T47D (cell line): Measurements from ENCODE around the gene INPP5A.

Experiments
- DNase-seq, 2 experiments: peaks; one replicate each; pipeline versions ENCODE4 v3.0.0 to v3.0.0-alpha.2; 2011 to 2012; ENCODE audit warnings: low read depth in 1 of 2, low spot score in 1 of 2
- JUND ChIP-seq: IDR thresholded peaks from 2 replicates; pipeline ENCODE4 v1.6.1; 2012; ENCODE audit warnings: low read depth
- in situ Hi-C: cut with HindIII; loops from 2 replicates; pipeline ENCODE4 v1.10.0; 2016; ENCODE audit warnings: low sequenced_read_pairs, low pct_unique_long_range_greater_than_20kb

INPP5A gene

GRCh38 chr10:132634241-132634946, 96.8 kb downstream of the INPP5A start:
- DNase-seq: no peak
- in situ Hi-C loops: no loop called here
- TF ChIP-seq JUND: no peak

- TF ChIP-seq JUND: no peak
- no peak for DNase-seq
- in situ Hi-C loops: no loop called here
Measured at GRCh38 chr10:132634947-132635271, 97.3 kb downstream of the INPP5A start.

GRCh38 chr10:132636358-132636757, 98.8 kb downstream of the INPP5A start:
- in situ Hi-C loops: no loop called here
- no peak for TF ChIP-seq JUND
- no peak for DNase-seq

- no peak for TF ChIP-seq JUND
- peak; percentile 61 to 77 for DNase-seq
- in situ Hi-C loops: no loop called here
Measured at GRCh38 chr10:132637477-132638129, 100.0 kb downstream of the INPP5A start.

GRCh38 chr10:132638130-132638515, 100.5 kb downstream of the INPP5A start:
- in situ Hi-C loops: no loop called here
- no peak for DNase-seq
- TF ChIP-seq JUND: no peak

GRCh38 chr10:132639470-132639869, 101.9 kb downstream of the INPP5A start:
- no peak for DNase-seq
- in situ Hi-C loops: no loop called here
- TF ChIP-seq JUND: no peak

- in situ Hi-C loops: no loop called here
- DNase-seq: no peak
- no peak for TF ChIP-seq JUND
Measured at GRCh38 chr10:132640326-132641125, 102.9 kb downstream of the INPP5A start.

- in situ Hi-C loops: no loop called here
- TF ChIP-seq JUND: no peak
- no peak for DNase-seq
Measured at GRCh38 chr10:132641401-132641800, 103.8 kb downstream of the INPP5A start.

- in situ Hi-C loops: no loop called here
- no peak for TF ChIP-seq JUND
- no peak for DNase-seq
Measured at GRCh38 chr10:132641966-132642731, 104.6 kb downstream of the INPP5A start.

- DNase-seq: no peak
- TF ChIP-seq JUND: no peak
- in situ Hi-C loops: no loop called here
Measured at GRCh38 chr10:132642732-132643008, 105.1 kb downstream of the INPP5A start.

- DNase-seq: no peak
- no peak for TF ChIP-seq JUND
- in situ Hi-C loops: no loop called here
Measured at GRCh38 chr10:132643709-132644526, 106.3 kb downstream of the INPP5A start.
